CD14-positive monocyte (primary cell): ENCODE results near the gene SMIM22. TPM values are rescaled to one million over a fixed set of nuclear protein-coding genes. Genes with fewer than 3 reads are reported as not detected.
A peak's percentile ranks its signal among the peaks of the same experiment; 100 is the strongest.

Source experiments
- DNase-seq, 3 donors: peaks; one replicate each; pipeline ENCODE4 v3.0.0-alpha.2; 2011 to 2022
- H2AFZ ChIP-seq: 2 replicates; pipeline ENCODE4 v1.6.0; 2012; ENCODE audit warnings: mild to moderate bottlenecking, low read depth, low read length, inconsistent platforms; ENCODE audit not compliant: insufficient read depth, poor library complexity, severe bottlenecking
- H3K27ac ChIP-seq, 2 donors: 1 replicate in 1 of 2; 2 replicates in 1 of 2; pipeline ENCODE4 v1.5.1; 2012 to 2013; ENCODE audit warnings: low read length in 2 of 2, control low read depth in 1 of 2, inconsistent platforms in 1 of 2, low read depth in 1 of 2, mild to moderate bottlenecking in 1 of 2
- H3K27me3 ChIP-seq, 2 donors: one replicate each; pipeline versions ENCODE4 v1.6.0 to v1.6.1; 2011 to 2013; ENCODE audit warnings: low read length in 2 of 2; ENCODE audit not compliant: control insufficient read depth in 2 of 2, insufficient read depth in 2 of 2
- H3K36me3 ChIP-seq, 2 donors: replicated peaks in 1 of 2; 1 replicate in 1 of 2; 2 replicates in 1 of 2; pipeline versions ENCODE4 v1.5.1 to v1.6.1; 2012 to 2013; ENCODE audit warnings: low read length in 2 of 2, control low read depth in 1 of 2, inconsistent platforms in 1 of 2, mild to moderate bottlenecking in 1 of 2; ENCODE audit not compliant: insufficient read depth in 2 of 2, control insufficient read depth in 1 of 2
- H3K4me1 ChIP-seq, 2 donors: 1 replicate in 1 of 2; 2 replicates in 1 of 2; pipeline versions ENCODE4 v1.5.1 to v1.6.1; 2012 to 2013; ENCODE audit warnings: low read length in 2 of 2, control low read depth in 1 of 2, inconsistent platforms in 1 of 2, mild to moderate bottlenecking in 1 of 2, moderate library complexity in 1 of 2; ENCODE audit not compliant: insufficient read depth in 2 of 2, control insufficient read depth in 1 of 2
- H3K4me2 ChIP-seq: replicated peaks from 2 replicates; pipeline ENCODE3; 2012; ENCODE audit warnings: low read length, moderate library complexity, mild to moderate bottlenecking; ENCODE audit not compliant: poor library complexity, severe bottlenecking; ENCODE audit errors: extremely low read depth
- H3K4me3 ChIP-seq, 3 experiments: fragments of 200-600 bp in 1 of 3; sonication (generic) in 1 of 3; replicated peaks in 1 of 3; 1 replicate in 2 of 3; 2 replicates in 1 of 3; pipeline ENCODE4 v1.5.1; 2011 to 2013; ENCODE audit warnings: low read length in 3 of 3, mild to moderate bottlenecking in 3 of 3, control low read depth in 2 of 3, low read depth in 2 of 3, inconsistent platforms in 1 of 3, moderate library complexity in 1 of 3
- H3K79me2 ChIP-seq: 2 replicates; pipeline ENCODE4 v1.6.0; 2012; ENCODE audit warnings: mild to moderate bottlenecking, control low read depth, inconsistent platforms, low read length, moderate library complexity; ENCODE audit not compliant: insufficient read depth
- H3K9ac ChIP-seq: 2 replicates; pipeline ENCODE4 v1.6.0; 2017; ENCODE audit warnings: low read length, mild to moderate bottlenecking; ENCODE audit not compliant: insufficient read depth, poor library complexity, severe bottlenecking
- H3K9me3 ChIP-seq, 2 donors: replicated peaks in 1 of 2; 1 replicate in 1 of 2; 2 replicates in 1 of 2; pipeline versions ENCODE4 v1.5.1 to v1.6.1; 2012 to 2013; ENCODE audit warnings: low read length in 2 of 2, control low read depth in 1 of 2; ENCODE audit not compliant: control insufficient read depth in 1 of 2, insufficient read depth in 1 of 2
- H4K20me1 ChIP-seq: 2 replicates; pipeline ENCODE4 v1.6.0; 2012; ENCODE audit warnings: mild to moderate bottlenecking, low read length, control low read depth, moderate library complexity; ENCODE audit not compliant: insufficient read depth
- H3K27ac Mint-ChIP-seq, 7 donors: one replicate each; pipeline ENCODE4 v1.8.0; 2020; ENCODE audit warnings: mild to moderate bottlenecking in 7 of 7, mixed read lengths in 7 of 7, moderate library complexity in 6 of 7, inconsistent platforms in 2 of 7
- H3K27me3 Mint-ChIP-seq, 3 donors: one replicate each; pipeline ENCODE4 v1.8.0; 2021 to 2022; ENCODE audit warnings: low read depth in 3 of 3, mild to moderate bottlenecking in 3 of 3, mixed read lengths in 3 of 3, moderate library complexity in 3 of 3, inconsistent platforms in 1 of 3
- H3K36me3 Mint-ChIP-seq, 2 donors: one replicate each; pipeline ENCODE4 v1.8.0; 2020; ENCODE audit warnings: mixed read lengths in 2 of 2, inconsistent platforms in 1 of 2, mild to moderate bottlenecking in 1 of 2
- H3K4me1 Mint-ChIP-seq: one replicate; pipeline ENCODE4 v1.8.0; 2020; ENCODE audit warnings: mild to moderate bottlenecking, mixed read lengths
- H3K4me3 Mint-ChIP-seq, 2 donors: one replicate each; pipeline ENCODE4 v1.8.0; 2020; ENCODE audit warnings: mild to moderate bottlenecking in 2 of 2, mixed read lengths in 2 of 2, moderate library complexity in 1 of 2
- H3K9me3 Mint-ChIP-seq, 7 donors: one replicate each; pipeline ENCODE4 v1.8.0; 2020 to 2022; ENCODE audit warnings: mixed read lengths in 7 of 7, mild to moderate bottlenecking in 6 of 7, moderate library complexity in 6 of 7, inconsistent platforms in 2 of 7
- CTCF ChIP-seq: fragments of 200-600 bp; IDR thresholded peaks from one replicate; pipeline ENCODE4 v1.8.0; 2022; ENCODE audit warnings: antibody characterized with exemption, mild to moderate bottlenecking
- WGBS: methylation state at CpG from one replicate; pipeline ENCODE4 v1.1.5; 2013; ENCODE audit warnings: missing lambda C conversion rate; ENCODE audit not compliant: insufficient coverage; 5-methylcytosine and 5-hydroxymethylcytosine counted together
- intact Hi-C, 2 donors: fragments of 100-400 bp; cut with micrococcal nuclease; formaldehyde crosslinking; loops; one replicate each; pipeline versions ENCODE4 v1.15.0 to v1.15.1; 2023
- polyA plus RNA-seq, 3 donors: library from polyadenylated mRNA; depleted of rRNA in 1 of 3; unstranded in 2 of 3; stranded (reverse) in 1 of 3; fragments of 300-500 nt in 2 of 3; fragments of >200 nt in 1 of 3; fragmentation: Illumina TruSeq in 2 of 3; gene quantifications; 1 replicate in 2 of 3; 2 replicates in 1 of 3; pipeline ENCODE4 v1.2.3, GENCODE V29; 2012 to 2021

The SMIM22 gene
- polyA plus RNA-seq, 3 donors, result not detected

GRCh38 chr16:4762205-4762604, 33.0 kb upstream of the SMIM22 start:
- intact Hi-C loops, result no loop called here
- peak overlapping the region in 1 of 7 donors; percentile 26 for H3K27ac Mint-ChIP-seq
- Histone ChIP-seq H3K9me3 (no peaks in the 10 kb centered on the region), H3K4me2 (no peak overlapping the region), H3K27ac (no peak overlapping the region), H3K27me3 (no peaks in the 10 kb centered on the region), H3K79me2 (peaks cover 16% of the 10 kb centered on the region), H3K4me1 (peaks cover 10 to 19% of the 10 kb centered on the region in 2 donors), H3K36me3 (peaks cover 46 to 65% of the 10 kb centered on the region in 2 donors), H2AFZ (no peak overlapping the region), H3K4me3 (no peak overlapping the region), H4K20me1 (no peaks in the 10 kb centered on the region), H3K9ac (no peak overlapping the region)
- peaks cover 53 to 80% of the 10 kb centered on the region in 2 donors for H3K36me3 Mint-ChIP-seq
- peaks cover 0 to 1% (median 1%) of the 10 kb centered on the region in 3 donors for H3K27me3 Mint-ChIP-seq
- H3K4me1 Mint-ChIP-seq, result peaks cover 17% of the 10 kb centered on the region
- no peak overlapping the region for H3K4me3 Mint-ChIP-seq
- no peak for DNase-seq
- H3K9me3 Mint-ChIP-seq, result no peaks in the 10 kb centered on the region
- WGBS, result 97% methylated on average over 7 of the region's 9 CpGs
- no peak for TF ChIP-seq CTCF

- peak overlapping the region in 1 of 7 donors; percentile 9 for H3K27ac Mint-ChIP-seq
- intact Hi-C loops, result no loop called here
These were observed 31.4 kb upstream of the SMIM22 start for GRCh38 chr16:4763791-4764190.

More at GRCh38 chr16:4763791-4764190, 31.4 kb upstream of the SMIM22 start:
- WGBS, result 93% methylated on average over 5 of the region's 7 CpGs
- Histone ChIP-seq H3K4me1 (peaks cover 20 to 32% of the 10 kb centered on the region in 2 donors), H3K4me3 (no peak overlapping the region), H3K9me3 (no peaks in the 10 kb centered on the region), H3K4me2 (no peak overlapping the region), H4K20me1 (no peaks in the 10 kb centered on the region), H3K79me2 (peaks cover 16% of the 10 kb centered on the region), H3K27ac (no peak overlapping the region), H3K36me3 (peaks cover 38 to 51% of the 10 kb centered on the region in 2 donors), H3K9ac (no peak overlapping the region), H2AFZ (no peak overlapping the region), H3K27me3 (no peaks in the 10 kb centered on the region)
- Mint-ChIP-seq H3K36me3 (peaks cover 42 to 64% of the 10 kb centered on the region in 2 donors), H3K4me1 (peaks cover 30% of the 10 kb centered on the region), H3K27me3 (peaks cover 0 to 1% (median 1%) of the 10 kb centered on the region in 3 donors), H3K9me3 (no peaks in the 10 kb centered on the region), H3K4me3 (no peak overlapping the region)
- no peak for TF ChIP-seq CTCF
- DNase-seq, result no peak
